ENCODE results near the gene OSGIN1.

Gene OSGIN1

DNA sequence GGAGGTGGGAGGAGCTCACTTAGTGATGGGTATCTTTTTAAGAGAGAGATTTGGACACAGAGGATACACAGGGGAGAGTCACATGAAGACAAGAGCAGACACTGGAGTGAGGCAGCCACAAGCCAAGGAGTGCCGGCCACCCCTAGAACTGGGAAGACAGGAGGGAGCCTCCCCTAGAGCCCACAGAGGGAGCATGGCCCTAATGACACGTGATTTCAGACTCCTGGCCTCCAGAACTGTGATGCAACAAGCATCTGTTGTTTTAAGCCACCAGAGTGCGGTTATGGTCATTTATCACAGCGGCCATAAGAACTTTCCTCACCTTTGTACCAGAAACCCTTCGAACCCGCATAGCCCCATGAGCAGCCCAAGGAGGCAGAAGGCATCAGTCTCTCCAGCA is 56.2 kb downstream of the OSGIN1 start:
- no peak overlapping the region for H3K4me3 ChIP-seq (ENCODE audit: low read depth, low read length)
- TF ChIP-seq, protein P1, sequence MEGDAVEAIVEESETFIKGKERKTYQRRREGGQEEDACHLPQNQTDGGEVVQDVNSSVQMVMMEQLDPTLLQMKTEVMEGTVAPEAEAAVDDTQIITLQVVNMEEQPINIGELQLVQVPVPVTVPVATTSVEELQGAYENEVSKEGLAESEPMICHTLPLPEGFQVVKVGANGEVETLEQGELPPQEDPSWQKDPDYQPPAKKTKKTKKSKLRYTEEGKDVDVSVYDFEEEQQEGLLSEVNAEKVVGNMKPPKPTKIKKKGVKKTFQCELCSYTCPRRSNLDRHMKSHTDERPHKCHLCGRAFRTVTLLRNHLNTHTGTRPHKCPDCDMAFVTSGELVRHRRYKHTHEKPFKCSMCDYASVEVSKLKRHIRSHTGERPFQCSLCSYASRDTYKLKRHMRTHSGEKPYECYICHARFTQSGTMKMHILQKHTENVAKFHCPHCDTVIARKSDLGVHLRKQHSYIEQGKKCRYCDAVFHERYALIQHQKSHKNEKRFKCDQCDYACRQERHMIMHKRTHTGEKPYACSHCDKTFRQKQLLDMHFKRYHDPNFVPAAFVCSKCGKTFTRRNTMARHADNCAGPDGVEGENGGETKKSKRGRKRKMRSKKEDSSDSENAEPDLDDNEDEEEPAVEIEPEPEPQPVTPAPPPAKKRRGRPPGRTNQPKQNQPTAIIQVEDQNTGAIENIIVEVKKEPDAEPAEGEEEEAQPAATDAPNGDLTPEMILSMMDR (IDR thresholded peaks at IDR 0.05; ENCODE audit: low read depth, low read length), result no peak

DNA sequence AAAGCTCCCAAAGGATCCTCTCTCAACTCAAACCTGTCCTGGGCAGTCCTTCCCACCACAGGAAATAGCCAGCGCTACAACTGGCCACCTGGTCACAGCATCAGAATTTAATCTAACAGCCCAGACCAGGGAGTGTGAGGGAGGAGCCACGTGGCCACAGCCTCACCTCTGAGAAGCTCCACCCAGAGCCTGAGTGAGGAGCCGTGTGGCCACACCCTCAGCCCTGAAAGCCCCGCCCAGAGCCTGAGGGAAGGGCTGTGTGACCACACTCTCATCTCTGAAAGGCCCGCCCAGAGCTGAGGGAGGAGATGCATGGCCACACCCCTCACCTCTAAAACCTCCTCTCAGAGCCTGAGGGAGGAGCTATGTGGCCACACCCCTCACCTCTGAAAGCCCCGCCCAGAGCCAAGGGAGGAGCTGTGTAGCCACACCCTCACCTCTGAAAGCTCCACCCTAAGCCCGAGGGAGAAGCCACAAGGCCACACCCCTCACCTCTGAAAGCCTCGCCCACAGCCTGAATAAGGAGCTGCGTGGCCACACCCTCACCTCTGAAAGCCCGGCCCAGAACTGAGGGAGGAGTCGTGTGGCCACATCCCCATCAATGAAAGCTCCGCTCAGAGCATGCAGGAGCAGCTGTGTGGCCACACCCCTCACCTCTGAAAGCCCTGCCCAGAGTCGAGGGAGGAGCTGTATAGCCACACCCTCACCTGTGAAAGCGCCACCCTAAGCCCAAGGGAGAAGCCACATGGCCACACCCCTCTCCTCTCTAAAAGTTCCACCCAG is 60.9 kb downstream of the OSGIN1 start:
- TF ChIP-seq, protein P1 (IDR thresholded peaks at IDR 0.05; ENCODE audit: low read depth, low read length), result no peak

DNA sequence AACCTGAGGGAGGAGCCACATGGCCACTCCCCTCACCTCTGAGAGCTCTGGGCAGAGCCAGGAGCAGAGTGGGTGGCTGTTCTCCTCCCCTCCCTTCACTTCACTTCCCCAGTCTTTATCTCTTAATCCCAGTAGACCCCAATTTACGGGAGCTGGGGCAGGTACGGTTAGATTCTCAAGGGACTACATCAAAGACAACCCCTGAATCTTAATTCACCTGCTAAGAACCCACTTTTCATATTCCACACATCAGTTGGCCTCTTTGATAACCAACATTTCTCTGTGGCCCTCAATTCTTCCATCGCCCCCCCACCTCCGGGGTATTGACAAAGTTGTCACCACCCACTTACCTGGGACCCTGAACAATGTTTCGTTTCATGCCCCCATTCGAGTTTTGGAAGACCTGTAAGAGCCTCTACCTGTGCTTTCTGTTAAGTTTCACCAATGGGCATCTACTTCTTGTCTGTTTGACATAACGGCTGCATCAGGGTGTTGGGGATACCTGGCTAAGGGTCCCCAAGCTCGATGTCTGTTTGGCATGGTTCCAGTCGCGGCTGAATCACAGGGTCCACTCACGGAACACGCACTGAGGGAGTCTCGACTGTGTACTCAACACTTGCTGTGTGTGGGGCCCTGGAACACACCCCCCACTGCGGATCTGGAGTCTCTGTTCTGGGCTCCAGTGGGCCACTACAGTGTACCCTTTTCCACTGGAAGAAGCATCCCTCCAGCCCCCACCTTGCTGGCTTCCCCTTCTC is 61.7 kb downstream of the OSGIN1 start:
- TF ChIP-seq, protein P1 (IDR thresholded peaks at IDR 0.05; ENCODE audit: low read depth, low read length), result no peak
- H3K4me3 ChIP-seq (ENCODE audit: low read depth, low read length), result no peak overlapping the region

More for the DNA sequence above, 60.9 kb downstream of the OSGIN1 start:
- no peak overlapping the region for H3K4me3 ChIP-seq (ENCODE audit: low read depth, low read length)

DNA sequence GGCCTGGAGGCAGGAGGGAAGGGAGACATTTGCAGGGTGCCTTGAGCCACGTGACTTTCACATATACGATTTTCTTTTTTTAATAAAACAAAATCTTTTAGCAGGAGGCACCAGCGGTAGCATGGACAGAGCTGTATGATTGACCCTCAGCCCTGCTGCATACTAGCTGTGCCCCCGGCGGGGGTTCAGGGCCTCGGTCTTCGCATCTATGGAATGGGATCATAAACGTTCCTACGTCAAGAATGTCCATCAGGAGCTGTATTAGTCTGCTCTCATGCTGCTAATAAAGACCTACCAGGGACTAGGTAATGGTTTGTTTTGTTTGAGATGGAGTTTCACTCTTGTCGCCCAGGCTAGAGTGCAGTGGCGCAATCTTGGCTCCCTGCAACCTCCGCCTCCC is 62.4 kb downstream of the OSGIN1 start:
- H3K4me3 ChIP-seq (ENCODE audit: low read depth, low read length), result no peak overlapping the region
- TF ChIP-seq, protein P1 (IDR thresholded peaks at IDR 0.05; ENCODE audit: low read depth, low read length), result no peak

Measured in WI38 (cell line).